Esophagus muscularis mucosa (tissue), 4 donors: ENCODE data around the gene DERA.

Experiments used
- CTCF ChIP-seq, 3 experiments: fragments of 200-600 bp in 2 of 3; fragments of 450-650 bp in 1 of 3; sonication (generic) in 2 of 3; IDR thresholded peaks; one replicate each; pipeline ENCODE4 v1.5.1; 2017 to 2019; ENCODE audit warnings: antibody characterized with exemption in 3 of 3, mild to moderate bottlenecking in 2 of 3, moderate library complexity in 1 of 3
- EP300 ChIP-seq: sonication (generic); formaldehyde crosslinking; IDR thresholded peaks from one replicate; pipeline ENCODE4 v1.6.1; 2017; ENCODE audit warnings: antibody characterized with exemption
- POLR2A ChIP-seq: fragments of 450-650 bp; IDR thresholded peaks from one replicate; pipeline ENCODE4 v1.6.1; 2017; ENCODE audit warnings: antibody characterized with exemption, moderate library complexity, mild to moderate bottlenecking, low read depth
- POLR2AphosphoS5 ChIP-seq, 2 donors: sonication (generic); formaldehyde crosslinking; IDR thresholded peaks; one replicate each; pipeline ENCODE4 v1.6.1; 2017; ENCODE audit warnings: antibody characterized with exemption in 2 of 2

DNA sequence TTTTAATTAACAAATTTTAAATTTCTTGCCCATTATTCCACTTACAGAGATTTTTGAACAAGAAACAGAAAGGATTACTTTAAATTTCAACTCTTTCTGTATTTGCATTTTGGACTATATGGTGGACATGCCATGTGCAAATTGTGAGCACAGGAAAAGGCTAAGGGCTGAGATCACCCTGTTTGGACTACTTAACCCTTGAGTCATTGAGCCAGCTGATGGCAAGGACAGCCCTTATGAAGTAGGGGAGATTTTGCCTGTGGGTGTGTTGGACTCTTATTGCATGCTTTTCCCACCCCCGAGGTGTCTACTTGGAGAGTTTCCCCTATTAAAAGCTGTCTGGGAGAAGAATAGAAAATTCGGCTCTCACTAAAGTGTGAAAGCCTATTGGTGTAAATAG is 17.2 kb downstream of the DERA start:
- TF ChIP-seq CTCF (IDR thresholded peaks at IDR 0.05), result no peak
- TF ChIP-seq EP300, result no peak
- no peak for TF ChIP-seq POLR2AphosphoS5 (IDR thresholded peaks at IDR 0.05)
- no peak for TF ChIP-seq POLR2A
